ENCODE measurements around the gene SSUH2.

DNA sequence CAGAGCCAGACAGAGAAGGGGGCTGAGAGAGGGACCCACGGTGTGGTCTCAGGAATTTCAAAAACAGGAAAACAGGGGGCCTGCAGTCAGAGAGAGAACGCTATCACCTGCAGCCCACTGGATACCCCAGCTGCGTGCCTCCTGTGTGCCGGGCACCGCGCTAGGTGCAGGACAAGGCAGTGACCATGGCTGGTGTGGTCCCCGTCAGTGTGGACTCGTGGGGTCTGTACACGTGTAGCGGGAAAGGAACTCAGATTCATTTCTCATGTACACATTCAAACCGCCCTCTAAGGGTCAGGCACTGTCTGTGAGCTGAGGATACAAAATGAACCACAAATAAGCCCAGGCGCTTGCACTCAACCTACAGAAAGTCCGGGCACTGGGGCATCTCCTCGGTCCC is 20.9 kb downstream of the SSUH2 start:
- TF ChIP-seq, protein P1, sequence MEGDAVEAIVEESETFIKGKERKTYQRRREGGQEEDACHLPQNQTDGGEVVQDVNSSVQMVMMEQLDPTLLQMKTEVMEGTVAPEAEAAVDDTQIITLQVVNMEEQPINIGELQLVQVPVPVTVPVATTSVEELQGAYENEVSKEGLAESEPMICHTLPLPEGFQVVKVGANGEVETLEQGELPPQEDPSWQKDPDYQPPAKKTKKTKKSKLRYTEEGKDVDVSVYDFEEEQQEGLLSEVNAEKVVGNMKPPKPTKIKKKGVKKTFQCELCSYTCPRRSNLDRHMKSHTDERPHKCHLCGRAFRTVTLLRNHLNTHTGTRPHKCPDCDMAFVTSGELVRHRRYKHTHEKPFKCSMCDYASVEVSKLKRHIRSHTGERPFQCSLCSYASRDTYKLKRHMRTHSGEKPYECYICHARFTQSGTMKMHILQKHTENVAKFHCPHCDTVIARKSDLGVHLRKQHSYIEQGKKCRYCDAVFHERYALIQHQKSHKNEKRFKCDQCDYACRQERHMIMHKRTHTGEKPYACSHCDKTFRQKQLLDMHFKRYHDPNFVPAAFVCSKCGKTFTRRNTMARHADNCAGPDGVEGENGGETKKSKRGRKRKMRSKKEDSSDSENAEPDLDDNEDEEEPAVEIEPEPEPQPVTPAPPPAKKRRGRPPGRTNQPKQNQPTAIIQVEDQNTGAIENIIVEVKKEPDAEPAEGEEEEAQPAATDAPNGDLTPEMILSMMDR (IDR thresholded peaks at IDR 0.05) = no peak
- TF ChIP-seq POLR2A (IDR thresholded peaks at IDR 0.05; ENCODE audit: low read depth) = no peak
- TF ChIP-seq EP300 (IDR thresholded peaks at IDR 0.05) = no peak

All from esophagus muscularis mucosa (tissue), 4 donors.